Fibroblast of the aortic adventitia (primary cell): Measurements from ENCODE around the gene CPT1A. TPM values are rescaled to one million over a fixed set of nuclear protein-coding genes. Genes with fewer than 3 reads are reported as not detected.
"Not testable (repeated sequence)": the region's sequence is repeated elsewhere in the genome, so short reads cannot be mapped to it uniquely, and the experiment has no call there.

Experiments
- DNase-seq: peaks from one replicate; pipeline ENCODE4 v3.0.0-alpha.2; 2010; ENCODE audit warnings: low read depth
- H3K4me3 ChIP-seq: 2 replicates; pipeline ENCODE4 v1.5.1; 2011; ENCODE audit warnings: low read depth, mild to moderate bottlenecking, control low read depth, low read length, moderate library complexity
- total RNA-seq: library from RNA; depleted of rRNA; stranded (reverse); fragments of >200 nt; gene quantifications from 2 replicates; pipeline ENCODE4 v1.2.3, GENCODE V29; 2012; ENCODE audit warnings: low replicate concordance
- TF ChIP-seq, protein P1 (sequence below): IDR thresholded peaks from 2 replicates; pipeline ENCODE4 v1.5.1; 2011; ENCODE audit warnings: mild to moderate bottlenecking, low read length, control low read depth, inconsistent platforms; ENCODE audit not compliant: insufficient read depth

The CPT1A gene
- total RNA-seq = 16.6 and 45.6 TPM in 2 replicates

DNA sequence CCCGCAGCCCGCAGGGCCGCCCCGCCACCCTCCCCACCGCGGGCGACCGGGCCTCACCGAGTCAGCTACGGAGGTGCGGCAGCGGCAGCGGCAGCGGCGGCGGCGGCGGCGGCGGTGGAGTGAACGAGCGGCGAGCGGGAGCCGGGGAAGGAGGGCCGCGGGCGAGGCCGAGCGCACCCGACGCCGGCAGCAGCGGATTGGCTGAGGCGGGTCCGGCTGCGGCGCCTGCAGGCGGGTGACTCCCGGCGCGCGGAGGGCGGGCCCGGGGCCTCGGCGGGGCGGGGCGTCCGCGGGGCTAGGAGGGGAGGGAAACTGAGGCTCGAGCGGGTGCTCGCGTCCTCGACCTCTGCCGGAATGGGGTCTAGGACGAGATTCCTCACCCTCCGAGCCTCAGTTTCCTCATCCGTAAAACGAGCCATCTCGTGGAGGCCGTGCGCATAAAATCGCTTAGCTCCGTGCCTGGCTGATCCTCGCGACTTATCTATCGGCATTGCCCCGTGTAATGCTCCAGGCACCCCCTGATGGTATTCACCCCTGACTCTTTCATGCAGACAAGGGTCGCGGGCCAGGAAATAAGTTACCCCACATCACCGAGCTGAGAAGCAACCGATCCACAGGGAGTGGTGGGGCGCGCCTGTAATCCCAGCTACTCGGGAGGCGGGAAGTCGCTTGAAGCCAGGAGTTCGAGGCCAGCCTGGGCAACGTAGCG is at the start of gene CPT1A:
Gene CPT1A, minus strand, starts transcription at position 199 of the 709 bp plus-strand sequence. CDS start 26,442 bp downstream, outside the sequence.
- peak within 1 kb of the TSS; percentile 83 for H3K4me3 ChIP-seq
- peak; percentile 64 for DNase-seq
- TF ChIP-seq, protein P1, sequence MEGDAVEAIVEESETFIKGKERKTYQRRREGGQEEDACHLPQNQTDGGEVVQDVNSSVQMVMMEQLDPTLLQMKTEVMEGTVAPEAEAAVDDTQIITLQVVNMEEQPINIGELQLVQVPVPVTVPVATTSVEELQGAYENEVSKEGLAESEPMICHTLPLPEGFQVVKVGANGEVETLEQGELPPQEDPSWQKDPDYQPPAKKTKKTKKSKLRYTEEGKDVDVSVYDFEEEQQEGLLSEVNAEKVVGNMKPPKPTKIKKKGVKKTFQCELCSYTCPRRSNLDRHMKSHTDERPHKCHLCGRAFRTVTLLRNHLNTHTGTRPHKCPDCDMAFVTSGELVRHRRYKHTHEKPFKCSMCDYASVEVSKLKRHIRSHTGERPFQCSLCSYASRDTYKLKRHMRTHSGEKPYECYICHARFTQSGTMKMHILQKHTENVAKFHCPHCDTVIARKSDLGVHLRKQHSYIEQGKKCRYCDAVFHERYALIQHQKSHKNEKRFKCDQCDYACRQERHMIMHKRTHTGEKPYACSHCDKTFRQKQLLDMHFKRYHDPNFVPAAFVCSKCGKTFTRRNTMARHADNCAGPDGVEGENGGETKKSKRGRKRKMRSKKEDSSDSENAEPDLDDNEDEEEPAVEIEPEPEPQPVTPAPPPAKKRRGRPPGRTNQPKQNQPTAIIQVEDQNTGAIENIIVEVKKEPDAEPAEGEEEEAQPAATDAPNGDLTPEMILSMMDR = no peak

GRCh38 chr11:68890490-68891231 is 48.9 kb upstream of the CPT1A start:
- peak; percentile 86 for DNase-seq
- TF ChIP-seq, protein P1 = no peak
- H3K4me3 ChIP-seq = no peak overlapping the region

GRCh38 chr11:68889948-68890446 is 48.3 kb upstream of the CPT1A start:
- TF ChIP-seq, protein P1 = peak; percentile 84
- peak; percentile 94 for DNase-seq
- no peak overlapping the region for H3K4me3 ChIP-seq

DNA sequence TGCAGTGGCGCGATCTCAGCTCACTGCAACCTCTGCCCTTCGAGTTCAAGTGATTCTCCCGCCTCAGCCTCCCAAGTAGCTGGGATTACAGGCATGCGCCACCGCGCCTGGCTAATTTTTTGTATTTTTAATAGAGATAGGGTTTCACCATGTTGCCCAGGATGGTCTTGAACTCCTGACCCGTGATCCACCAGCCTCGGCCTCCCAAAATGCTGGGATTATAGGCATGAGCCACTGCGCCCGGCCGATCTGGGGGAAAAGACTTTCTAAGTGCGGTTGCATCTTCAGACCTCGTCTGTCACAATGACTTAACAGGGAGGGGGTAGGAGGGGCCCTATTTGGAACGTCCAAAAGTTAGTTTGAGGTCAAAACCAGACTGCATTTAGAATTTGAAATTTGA is 43.1 kb upstream of the CPT1A start:
- not testable (repeated sequence) for DNase-seq, H3K4me3 ChIP-seq

DNA sequence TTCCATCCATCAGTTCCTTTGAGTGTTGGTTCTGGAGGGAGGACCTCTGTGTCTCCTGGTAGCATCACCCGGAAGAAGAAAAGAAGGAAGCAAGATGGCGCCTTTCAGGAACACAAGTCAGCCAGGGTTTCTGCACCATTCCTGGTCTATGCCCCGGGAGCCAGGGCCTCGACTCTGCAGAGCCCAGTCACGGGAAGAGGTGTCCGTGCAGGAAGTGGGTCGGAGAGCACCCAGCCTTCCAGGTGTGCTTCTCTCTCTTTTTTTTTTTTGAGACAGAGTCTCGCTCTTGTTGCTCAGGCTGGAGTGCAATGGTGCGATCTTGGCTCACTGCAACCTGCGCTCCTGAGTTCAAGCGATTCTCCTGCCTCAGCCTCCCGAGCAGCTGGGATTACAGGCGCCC is 40.7 kb upstream of the CPT1A start:
- no peak overlapping the region for H3K4me3 ChIP-seq
- TF ChIP-seq, protein P1 = no peak
- no peak for DNase-seq

GRCh38 chr11:68881320-68881719 is 39.6 kb upstream of the CPT1A start:
- TF ChIP-seq, protein P1 = no peak
- no peak overlapping the region for H3K4me3 ChIP-seq
- no peak for DNase-seq

GRCh38 chr11:68880851-68881250 is 39.1 kb upstream of the CPT1A start:
- TF ChIP-seq, protein P1 = no peak
- no peak for DNase-seq
- no peak overlapping the region for H3K4me3 ChIP-seq
